Middle frontal gyrus (tissue), 1 donor: ENCODE results near the gene BUB3.

Source experiments
- DNase-seq: peaks from one replicate; pipeline ENCODE4 v3.0.0-alpha.2; 2015; ENCODE audit warnings: low spot score; ENCODE audit errors: extremely low spot score

Gene BUB3, protein sequence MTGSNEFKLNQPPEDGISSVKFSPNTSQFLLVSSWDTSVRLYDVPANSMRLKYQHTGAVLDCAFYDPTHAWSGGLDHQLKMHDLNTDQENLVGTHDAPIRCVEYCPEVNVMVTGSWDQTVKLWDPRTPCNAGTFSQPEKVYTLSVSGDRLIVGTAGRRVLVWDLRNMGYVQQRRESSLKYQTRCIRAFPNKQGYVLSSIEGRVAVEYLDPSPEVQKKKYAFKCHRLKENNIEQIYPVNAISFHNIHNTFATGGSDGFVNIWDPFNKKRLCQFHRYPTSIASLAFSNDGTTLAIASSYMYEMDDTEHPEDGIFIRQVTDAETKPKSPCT

DNA sequence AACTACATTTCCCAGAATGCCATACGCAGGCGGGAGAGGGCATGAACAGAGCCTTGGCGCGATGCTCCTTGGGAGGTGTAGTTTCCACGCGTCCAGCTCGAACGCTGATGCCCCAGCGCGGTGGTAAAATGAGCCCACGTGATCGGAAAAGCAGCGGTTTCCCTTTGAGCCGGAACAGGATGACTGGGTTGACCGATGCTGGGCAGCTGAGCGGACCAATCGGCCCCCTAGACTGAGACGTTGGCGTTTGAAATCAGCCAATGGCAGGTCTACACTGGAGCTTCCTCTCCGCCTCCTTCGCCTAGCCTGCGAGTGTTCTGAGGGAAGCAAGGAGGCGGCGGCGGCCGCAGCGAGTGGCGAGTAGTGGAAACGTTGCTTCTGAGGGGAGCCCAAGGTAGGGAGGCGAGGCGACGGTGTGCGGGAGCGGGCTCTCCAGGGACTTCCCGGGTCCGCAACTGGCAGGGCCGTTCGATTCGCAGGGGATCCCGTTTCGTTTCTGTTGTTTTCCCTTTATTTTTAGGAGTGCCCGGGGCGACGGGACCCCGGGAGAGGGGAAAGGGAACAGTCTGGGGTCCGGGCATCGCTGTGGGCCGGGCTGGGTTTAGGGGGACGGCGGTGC is at the start of gene BUB3:
BUB3 (plus strand) TSS at position 311 of the 619 bp plus-strand sequence. CDS start 516 bp downstream, outside the sequence.
- DNase-seq = peak; percentile 100

- no peak for DNase-seq
These were observed 44.7 kb upstream of the BUB3 start for GRCh38 chr10:123109466-123109865.

DNA sequence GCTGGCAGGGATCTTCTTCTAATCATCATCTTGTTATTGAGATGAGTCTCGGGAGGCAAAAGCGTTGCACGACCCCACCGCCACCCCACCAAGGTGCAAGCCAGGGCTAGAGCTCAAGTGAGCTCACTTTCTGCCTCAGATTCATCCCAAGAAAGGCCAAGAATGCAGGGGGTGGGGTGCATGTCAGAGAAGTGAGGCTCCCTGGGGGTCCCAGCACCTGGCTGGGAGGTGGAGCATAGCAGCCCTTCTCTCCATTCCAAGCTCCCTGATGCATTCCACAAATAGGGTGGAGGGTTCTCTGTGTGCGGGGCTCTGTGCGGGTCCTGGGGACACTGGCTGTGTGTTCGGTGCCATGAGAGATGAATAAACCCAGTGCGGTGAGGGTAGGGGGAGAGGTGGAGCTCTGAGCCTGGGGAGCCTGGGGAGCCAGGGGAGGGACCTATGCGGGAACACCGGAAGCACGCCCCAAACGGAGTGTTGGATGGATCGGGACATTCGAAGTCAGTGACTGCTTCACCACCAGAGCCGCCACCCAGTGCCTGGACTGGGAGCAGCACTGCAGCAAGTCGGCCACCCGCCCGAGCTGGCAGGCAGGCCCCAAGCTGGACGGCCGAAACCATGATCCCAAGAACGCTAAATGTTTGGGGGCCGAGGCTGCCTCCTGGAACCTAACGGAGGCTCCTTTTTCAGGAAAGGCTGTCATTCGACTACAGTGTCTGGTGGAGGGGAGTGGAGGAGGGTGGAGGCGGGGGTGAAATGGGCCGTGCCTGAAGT is 36.4 kb upstream of the BUB3 start:
- DNase-seq = no peak

DNA sequence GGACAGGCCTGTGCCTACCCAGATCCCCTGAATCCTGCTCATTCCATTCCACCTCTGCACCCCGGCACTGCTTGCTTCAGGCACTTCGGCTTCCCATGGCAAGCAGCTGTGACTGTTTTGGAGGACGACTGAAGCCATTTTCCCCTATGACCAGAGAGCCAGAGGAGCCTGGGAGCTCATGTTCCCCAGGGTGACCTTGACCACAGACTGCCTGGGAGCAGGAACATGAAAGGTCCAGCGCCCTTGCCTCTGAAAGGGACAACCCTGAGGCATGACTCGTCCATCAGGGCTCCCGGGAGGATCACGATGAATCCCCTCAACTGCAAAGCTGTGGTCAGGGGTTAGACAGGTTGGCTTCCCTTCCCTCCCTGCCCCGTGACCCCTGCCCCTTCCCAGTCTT is 35.1 kb upstream of the BUB3 start:
- no peak for DNase-seq

GRCh38 chr10:123126246-123126645 is 28.0 kb upstream of the BUB3 start:
- no peak for DNase-seq

- DNase-seq = no peak
These were observed 24.5 kb upstream of the BUB3 start for GRCh38 chr10:123129618-123130271.

DNA sequence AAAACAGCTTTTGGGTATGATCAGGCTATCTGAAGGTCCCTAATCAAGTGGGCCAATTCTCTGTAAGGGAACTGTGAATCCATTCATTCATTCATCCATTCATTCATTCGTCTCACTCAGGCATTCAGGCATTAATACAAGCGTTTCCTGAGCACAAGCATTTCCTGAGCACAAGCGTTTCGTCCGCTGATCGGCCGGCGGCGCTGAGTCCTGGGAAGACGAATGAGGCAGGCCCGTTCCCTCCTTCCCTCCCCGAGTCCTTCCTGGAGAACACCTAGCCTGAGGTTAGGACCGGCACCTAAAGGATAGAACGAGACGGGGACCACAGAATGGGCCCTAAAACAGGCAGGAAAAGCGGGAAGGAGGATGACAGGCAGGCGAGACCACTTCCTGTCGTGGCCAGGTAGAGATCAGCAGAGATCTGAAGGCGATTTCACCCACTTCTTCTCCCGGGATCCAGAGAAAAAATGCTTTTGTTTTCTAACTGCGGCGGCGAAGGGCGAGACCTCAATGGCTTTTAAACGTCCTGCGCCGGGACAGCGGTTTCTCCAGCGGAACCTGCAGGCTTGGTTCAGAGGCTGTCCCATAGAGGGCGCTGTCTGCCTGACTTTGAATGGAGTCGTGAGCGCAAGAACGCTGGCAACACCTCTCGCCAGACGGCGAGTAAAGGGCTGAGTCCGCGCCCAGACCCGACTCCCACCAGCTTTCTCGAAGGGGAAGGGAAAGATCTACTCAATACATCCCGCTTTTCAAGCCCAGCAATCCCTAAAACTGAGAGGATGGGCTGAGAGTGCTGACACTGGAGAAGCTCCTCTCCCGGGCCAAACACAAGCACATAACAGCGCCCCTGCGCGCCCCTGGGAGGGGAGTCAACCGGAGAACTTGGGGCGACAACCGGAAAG is 21.4 kb upstream of the BUB3 start:
- peak; percentile 65 for DNase-seq

DNA sequence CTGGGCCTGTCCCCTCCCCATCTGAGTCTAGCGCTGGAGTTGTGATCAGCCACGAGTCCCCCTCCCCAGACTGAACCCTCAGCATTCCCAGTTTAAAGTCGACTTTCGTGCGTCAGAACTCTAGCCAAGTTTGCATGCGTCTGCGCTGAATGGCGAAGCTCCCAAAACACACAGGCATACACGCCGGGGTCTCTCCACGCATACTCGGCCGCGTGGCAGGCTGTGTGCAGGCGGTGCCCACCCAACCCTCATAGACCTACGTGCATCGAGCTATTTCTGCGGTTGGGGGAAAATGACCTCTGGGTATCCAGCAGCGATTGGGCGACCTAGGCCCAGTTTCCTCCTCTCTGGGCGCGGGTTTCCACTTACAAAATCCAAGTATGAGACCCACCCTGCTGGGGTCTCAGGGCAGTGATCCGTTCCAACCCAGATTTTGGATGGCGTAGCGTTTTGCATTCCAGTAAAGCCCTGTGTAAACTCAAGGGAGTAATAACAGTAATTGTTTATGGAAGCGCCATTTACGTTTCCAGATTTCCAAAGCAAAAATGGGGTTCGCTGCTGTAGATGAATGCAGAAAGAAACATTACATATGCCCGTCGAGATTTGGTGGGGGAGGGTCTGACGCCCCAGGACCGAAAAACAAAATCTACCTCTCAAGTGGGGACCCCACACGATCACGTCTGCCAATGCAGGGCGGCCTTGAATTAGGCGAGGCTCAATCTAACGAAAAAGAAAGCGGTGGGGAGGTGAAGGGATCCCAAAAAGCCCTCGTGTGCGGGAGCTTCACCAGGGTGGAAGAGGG is 20.5 kb upstream of the BUB3 start:
- DNase-seq = no peak

- no peak for DNase-seq
These were observed 19.8 kb upstream of the BUB3 start for GRCh38 chr10:123134343-123134914.

DNA sequence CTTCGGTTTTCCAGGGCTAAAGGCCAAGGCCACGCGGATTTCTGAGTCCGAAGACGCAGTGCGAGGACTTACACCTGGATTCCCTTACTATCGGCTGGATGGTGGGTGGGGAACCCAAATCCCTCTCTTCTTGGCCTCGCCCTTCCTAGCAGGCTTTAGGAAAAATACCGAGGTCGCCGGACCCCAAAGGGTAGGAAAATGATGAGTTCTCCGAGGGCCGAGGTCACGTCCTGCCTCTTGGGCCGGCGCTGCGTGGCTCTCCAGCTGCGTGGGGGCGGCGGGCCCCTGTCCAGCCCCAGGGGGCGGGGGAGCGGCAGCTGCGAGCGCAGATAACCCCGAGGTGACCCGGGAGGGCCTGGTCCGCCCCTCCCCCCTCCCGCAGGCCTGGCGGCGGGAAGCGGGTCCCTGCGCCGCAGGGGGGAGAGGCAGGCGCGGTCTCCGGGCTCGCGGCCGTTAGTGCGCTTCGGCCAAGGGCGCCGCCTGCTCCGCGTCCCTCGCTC is 19.2 kb upstream of the BUB3 start:
- no peak for DNase-seq

GRCh38 chr10:123135415-123136141 is 18.6 kb upstream of the BUB3 start, which contains the start of gene HMX3:
Gene HMX3, plus strand, starts transcription at chr10:123135970. Its CDS starts 81 bp downstream, at chr10:123136051.
- DNase-seq = no peak

GRCh38 chr10:123136221-123136805 is 17.9 kb upstream of the BUB3 start:
- no peak for DNase-seq

- DNase-seq = no peak
These were observed 17.2 kb upstream of the BUB3 start for GRCh38 chr10:123136806-123137642.

- no peak for DNase-seq
These were observed 15.1 kb upstream of the BUB3 start for GRCh38 chr10:123139165-123139520.

GRCh38 chr10:123139521-123140163 is 14.6 kb upstream of the BUB3 start:
- no peak for DNase-seq

GRCh38 chr10:123140164-123140982 is 13.8 kb upstream of the BUB3 start:
- no peak for DNase-seq
